Measurements from ENCODE around the gene IDH3G.

DNA sequence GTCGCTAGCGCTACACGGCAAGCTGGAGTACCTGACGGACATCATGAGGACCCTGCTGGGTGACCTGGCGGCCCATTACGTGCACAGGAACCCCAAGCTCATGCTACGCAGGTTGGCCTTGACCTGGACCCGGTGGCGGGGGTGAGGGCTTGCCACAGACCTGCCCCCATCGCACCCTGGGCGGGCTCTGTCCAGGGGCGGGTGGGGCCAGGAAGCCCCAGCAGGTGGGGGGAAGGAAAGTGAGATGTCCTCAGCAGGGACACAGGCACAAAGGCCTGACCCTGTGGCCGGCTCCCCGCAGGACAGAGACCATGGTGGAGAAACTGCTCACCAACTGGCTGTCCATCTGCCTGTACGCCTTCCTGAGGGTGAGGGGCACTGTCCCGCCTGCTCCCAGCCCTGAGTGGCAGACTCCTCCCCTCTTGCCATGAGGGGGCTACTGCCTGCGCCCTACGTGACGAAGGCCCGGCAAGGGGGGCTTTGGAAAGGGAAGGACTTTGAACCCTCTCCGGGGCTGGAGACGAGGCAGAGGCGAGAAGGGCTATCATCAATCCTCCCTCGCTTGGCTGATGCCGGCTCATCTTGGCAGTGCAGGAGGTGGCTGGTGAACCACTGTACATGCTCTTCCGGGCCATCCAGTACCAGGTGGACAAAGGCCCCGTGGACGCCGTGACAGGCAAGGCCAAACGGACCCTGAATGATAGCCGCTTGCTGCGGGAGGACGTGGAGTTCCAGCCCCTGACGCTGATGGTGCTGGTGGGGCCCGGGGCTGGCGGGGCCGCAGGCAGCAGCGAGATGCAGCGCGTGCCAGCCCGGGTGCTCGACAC, 18.7 kb downstream of the IDH3G start:
- TF ChIP-seq POLR2A (IDR thresholded peaks at IDR 0.05) = no peak
- no peak for TF ChIP-seq CTCF (IDR thresholded peaks at IDR 0.05 in 4 of 5, conservative IDR thresholded peaks at IDR 0.05 in 1 of 5)
